Caco-2 (cell line): ENCODE data around the gene MYBBP1A. TPM values are rescaled to one million over a fixed set of nuclear protein-coding genes. Genes with fewer than 3 reads are reported as not detected.

Source experiments
- BruUV-seq: library from RNA; stranded (reverse); fragments of 400-500 nt; replicated peaks from 2 replicates; lab custom pipeline; 2021; lab: Mats Ljungman, UMichigan
- CTCF ChIA-PET: fragments of 300-600 bp; sonication (Branson Sonifier 250); formaldehyde crosslinking; loops from one replicate; lab custom pipeline; 2022; ENCODE audit warnings: antibody characterized with exemption; lab: Charles Lee
- POLR2A ChIA-PET: fragments of 300-600 bp; sonication (Branson Sonifier 250); formaldehyde crosslinking; loops from one replicate; lab custom pipeline; 2022; ENCODE audit warnings: antibody characterized with exemption; lab: Charles Lee
- DNase-seq, 2 experiments: peaks; one replicate each; pipeline versions ENCODE4 v3.0.0 to v3.0.0-alpha.2; 2020 to 2022
- H3K27me3 ChIP-seq: replicated peaks from 2 replicates; pipeline ENCODE4 v1.6.0; 2011; ENCODE audit warnings: low read length; ENCODE audit not compliant: control insufficient read depth, insufficient read depth
- H3K36me3 ChIP-seq: 2 replicates; pipeline ENCODE4 v1.5.1; 2011; ENCODE audit warnings: low read length; ENCODE audit not compliant: control insufficient read depth, insufficient read depth
- H3K4me1 ChIP-seq: fragments of 250-450 bp; sonication (Bioruptor Pico); 2 replicates; pipeline ENCODE4 v1.5.1; 2020; ENCODE audit warnings: mild to moderate bottlenecking
- H3K4me3 ChIP-seq: 2 replicates; pipeline ENCODE4 v1.5.1; 2011; ENCODE audit warnings: low read depth, mild to moderate bottlenecking, control low read depth, low read length
- H3K9me3 ChIP-seq: fragments of 250-450 bp; sonication (Bioruptor Pico); 2 replicates; pipeline ENCODE4 v1.5.1; 2020; ENCODE audit warnings: mild to moderate bottlenecking, moderate library complexity
- H3K27ac Mint-ChIP-seq: one replicate; pipeline ENCODE4 v1.8.0; 2022; ENCODE audit warnings: mixed read lengths; ENCODE audit not compliant: unreplicated experiment
- H3K27me3 Mint-ChIP-seq: one replicate; pipeline ENCODE4 v1.8.0; 2022; ENCODE audit warnings: mixed read lengths; ENCODE audit not compliant: insufficient read depth, unreplicated experiment
- H3K36me3 Mint-ChIP-seq: one replicate; pipeline ENCODE4 v1.8.0; 2022; ENCODE audit warnings: mild to moderate bottlenecking, mixed read lengths; ENCODE audit not compliant: insufficient read depth, unreplicated experiment
- H3K4me1 Mint-ChIP-seq: one replicate; pipeline ENCODE4 v1.8.0; 2022; ENCODE audit warnings: low read depth, mixed read lengths; ENCODE audit not compliant: unreplicated experiment
- H3K4me3 Mint-ChIP-seq: one replicate; pipeline ENCODE4 v1.8.0; 2022; ENCODE audit warnings: mild to moderate bottlenecking, moderate library complexity, mixed read lengths; ENCODE audit not compliant: unreplicated experiment
- H3K9me3 Mint-ChIP-seq: one replicate; pipeline ENCODE4 v1.8.0; 2022; ENCODE audit warnings: mixed read lengths; ENCODE audit not compliant: unreplicated experiment
- intact Hi-C: fragments of 100-400 bp; cut with micrococcal nuclease; formaldehyde crosslinking; loops from one replicate; pipeline ENCODE4 v1.10.0; 2022; ENCODE audit not compliant: unreplicated experiment
- total RNA-seq: library from RNA; stranded (reverse); gene quantifications from 2 replicates; pipeline ENCODE4 v1.2.3, GENCODE V29; 2022
- TF ChIP-seq, protein P1 (sequence below), 2 experiments: fragments of 200-600 bp in 1 of 2; IDR thresholded peaks; 1 replicate in 1 of 2; 2 replicates in 1 of 2; pipeline versions ENCODE4 v1.5.1 to v1.8.0; 2011 to 2022; ENCODE audit warnings: antibody characterized with exemption in 1 of 2, control low read depth in 1 of 2, inconsistent platforms in 1 of 2, low read depth in 1 of 2, low read length in 1 of 2, mild to moderate bottlenecking in 1 of 2, moderate library complexity in 1 of 2; ENCODE audit not compliant: insufficient read depth in 1 of 2, severe bottlenecking in 1 of 2, unreplicated experiment in 1 of 2

Gene MYBBP1A
- total RNA-seq, 1 experiment from 2014 or later: 44.5 TPM

GRCh38 chr17:4540687-4541327, 14.4 kb downstream of the MYBBP1A start:
- no peak overlapping the region for H3K4me3 Mint-ChIP-seq
- CTCF ChIA-PET: no interaction called here
- Histone ChIP-seq H3K4me1 (no peaks in the 10 kb centered on the region), H3K27me3 (no peaks in the 10 kb centered on the region), H3K4me3 (no peak overlapping the region), H3K36me3 (no peaks in the 10 kb centered on the region), H3K9me3 (no peaks in the 10 kb centered on the region)
- H3K4me1 Mint-ChIP-seq: no peaks in the 10 kb centered on the region
- POLR2A ChIA-PET: no interaction called here
- DNase-seq: no peak
- H3K27me3 Mint-ChIP-seq: no peaks in the 10 kb centered on the region
- no peak overlapping the region for H3K27ac Mint-ChIP-seq
- TF ChIP-seq, protein P1, sequence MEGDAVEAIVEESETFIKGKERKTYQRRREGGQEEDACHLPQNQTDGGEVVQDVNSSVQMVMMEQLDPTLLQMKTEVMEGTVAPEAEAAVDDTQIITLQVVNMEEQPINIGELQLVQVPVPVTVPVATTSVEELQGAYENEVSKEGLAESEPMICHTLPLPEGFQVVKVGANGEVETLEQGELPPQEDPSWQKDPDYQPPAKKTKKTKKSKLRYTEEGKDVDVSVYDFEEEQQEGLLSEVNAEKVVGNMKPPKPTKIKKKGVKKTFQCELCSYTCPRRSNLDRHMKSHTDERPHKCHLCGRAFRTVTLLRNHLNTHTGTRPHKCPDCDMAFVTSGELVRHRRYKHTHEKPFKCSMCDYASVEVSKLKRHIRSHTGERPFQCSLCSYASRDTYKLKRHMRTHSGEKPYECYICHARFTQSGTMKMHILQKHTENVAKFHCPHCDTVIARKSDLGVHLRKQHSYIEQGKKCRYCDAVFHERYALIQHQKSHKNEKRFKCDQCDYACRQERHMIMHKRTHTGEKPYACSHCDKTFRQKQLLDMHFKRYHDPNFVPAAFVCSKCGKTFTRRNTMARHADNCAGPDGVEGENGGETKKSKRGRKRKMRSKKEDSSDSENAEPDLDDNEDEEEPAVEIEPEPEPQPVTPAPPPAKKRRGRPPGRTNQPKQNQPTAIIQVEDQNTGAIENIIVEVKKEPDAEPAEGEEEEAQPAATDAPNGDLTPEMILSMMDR (IDR thresholded peaks at IDR 0.05; ENCODE audit: insufficient read depth in 1 of 2, low read depth in 1 of 2, low read length in 1 of 2, severe bottlenecking in 1 of 2, unreplicated experiment in 1 of 2): no peak
- H3K36me3 Mint-ChIP-seq: peaks cover 46% of the 10 kb centered on the region
- H3K9me3 Mint-ChIP-seq: no peaks in the 10 kb centered on the region
- no TSS peak for BruUV-seq
- intact Hi-C loops: loop anchor here (5.0 kb wide), 1 partner anchor 119 kb away; no protein-coding TSS in a partner anchor

GRCh38 chr17:4540224-4540651, 14.9 kb downstream of the MYBBP1A start:
- CTCF ChIA-PET: no interaction called here
- Histone ChIP-seq H3K36me3 (no peaks in the 10 kb centered on the region), H3K4me3 (no peak overlapping the region), H3K9me3 (no peaks in the 10 kb centered on the region), H3K27me3 (no peaks in the 10 kb centered on the region), H3K4me1 (no peaks in the 10 kb centered on the region)
- H3K4me3 Mint-ChIP-seq: no peak overlapping the region
- H3K27ac Mint-ChIP-seq: no peak overlapping the region
- H3K4me1 Mint-ChIP-seq: no peaks in the 10 kb centered on the region
- DNase-seq: no peak
- H3K27me3 Mint-ChIP-seq: no peaks in the 10 kb centered on the region
- POLR2A ChIA-PET: no interaction called here
- TF ChIP-seq, protein P1 (IDR thresholded peaks at IDR 0.05; ENCODE audit: insufficient read depth in 1 of 2, low read depth in 1 of 2, low read length in 1 of 2, severe bottlenecking in 1 of 2, unreplicated experiment in 1 of 2): peak in 1 of 2 experiments; percentile 46
- BruUV-seq: no TSS peak
- intact Hi-C loops: loop anchor here (5.0 kb wide), 1 partner anchor 118 kb away; no protein-coding TSS in a partner anchor
- peaks cover 43% of the 10 kb centered on the region for H3K36me3 Mint-ChIP-seq
- H3K9me3 Mint-ChIP-seq: no peaks in the 10 kb centered on the region

DNA sequence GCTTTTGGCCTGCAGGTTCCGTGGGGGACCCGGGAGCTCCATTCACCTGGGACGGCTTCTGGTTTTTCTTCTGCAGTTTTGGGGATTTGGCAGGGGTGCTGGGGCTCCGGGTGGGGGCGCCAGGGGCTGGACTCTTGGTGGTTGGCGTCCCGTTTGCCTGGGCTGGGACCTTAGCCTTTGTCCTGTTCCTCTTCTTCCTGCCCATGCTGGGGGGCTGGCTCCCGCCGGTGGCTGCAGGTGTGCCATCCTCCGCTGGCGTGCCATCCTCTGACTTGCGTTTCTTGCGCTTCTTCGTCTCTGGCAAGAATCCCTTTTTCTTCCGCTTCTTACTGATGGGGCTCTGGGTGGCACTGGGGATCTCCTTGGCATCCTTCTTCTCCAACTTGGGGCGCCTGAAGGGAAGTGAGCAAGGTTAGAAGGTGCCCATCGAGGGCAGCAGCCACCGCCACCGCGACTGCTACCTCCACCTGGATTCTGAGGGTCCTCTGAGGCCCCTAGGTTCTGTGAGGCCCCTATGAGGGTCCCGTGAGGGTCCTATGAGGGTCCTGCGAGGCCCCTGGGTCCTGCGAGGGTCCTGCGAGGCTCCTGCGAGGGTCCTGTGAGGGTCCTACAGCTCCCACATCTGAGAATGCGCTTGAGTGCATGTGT, 15.5 kb downstream of the MYBBP1A start:
- Mint-ChIP-seq H3K36me3 (peaks cover 41% of the 10 kb centered on the region), H3K9me3 (no peaks in the 10 kb centered on the region), H3K4me1 (no peaks in the 10 kb centered on the region), H3K27ac (no peak overlapping the region), H3K4me3 (no peak overlapping the region), H3K27me3 (no peaks in the 10 kb centered on the region)
- Histone ChIP-seq H3K36me3 (no peaks in the 10 kb centered on the region), H3K4me3 (no peak overlapping the region), H3K9me3 (no peaks in the 10 kb centered on the region), H3K27me3 (no peaks in the 10 kb centered on the region), H3K4me1 (no peaks in the 10 kb centered on the region)
- TF ChIP-seq, protein P1 (IDR thresholded peaks at IDR 0.05; ENCODE audit: insufficient read depth in 1 of 2, low read depth in 1 of 2, low read length in 1 of 2, severe bottlenecking in 1 of 2, unreplicated experiment in 1 of 2): no peak
- ChIA-PET POLR2A (no interaction called here), CTCF (no interaction called here)
- intact Hi-C loops: loop anchor here (5.0 kb wide), 1 partner anchor 117 kb away; no protein-coding TSS in a partner anchor
- TSS peak; percentile 31 for BruUV-seq
- DNase-seq: no peak
